HG03064 (cell line): ENCODE results near the gene PSMB5.

Experiments used
- ATAC-seq: cut with Tn5 transposase; IDR thresholded peaks from one replicate; pipeline ENCODE4 v1.9.1; 2021; ENCODE audit warnings: low read depth; ENCODE audit not compliant: unreplicated experiment

PSMB5 gene

GRCh38 chr14:23045419-23046357 is 11.0 kb upstream of the PSMB5 start:
- no peak for ATAC-seq

- ATAC-seq, result no peak
These were observed 10.1 kb upstream of the PSMB5 start for GRCh38 chr14:23044840-23045239.

DNA sequence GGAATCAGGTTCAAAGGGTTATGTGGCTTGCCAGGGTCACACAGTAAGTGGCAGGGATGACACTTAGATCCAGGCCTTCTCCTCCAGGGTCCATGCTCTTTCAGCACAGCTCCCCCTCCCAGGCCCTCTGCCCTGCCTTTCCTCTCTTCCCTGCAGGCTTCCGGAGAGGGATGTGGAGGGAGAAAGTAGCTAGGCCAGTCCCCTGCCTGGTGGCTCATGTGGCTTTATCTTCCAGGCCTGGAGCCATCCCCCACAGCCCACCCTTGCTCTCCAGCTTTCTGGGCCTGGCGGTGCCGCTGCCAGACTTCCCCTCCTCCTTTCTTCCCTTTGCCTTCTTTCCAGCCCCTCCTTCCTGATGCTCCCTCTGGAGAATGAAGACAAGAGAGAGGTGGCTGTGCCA is 9.1 kb upstream of the PSMB5 start:
- ATAC-seq, result no peak

DNA sequence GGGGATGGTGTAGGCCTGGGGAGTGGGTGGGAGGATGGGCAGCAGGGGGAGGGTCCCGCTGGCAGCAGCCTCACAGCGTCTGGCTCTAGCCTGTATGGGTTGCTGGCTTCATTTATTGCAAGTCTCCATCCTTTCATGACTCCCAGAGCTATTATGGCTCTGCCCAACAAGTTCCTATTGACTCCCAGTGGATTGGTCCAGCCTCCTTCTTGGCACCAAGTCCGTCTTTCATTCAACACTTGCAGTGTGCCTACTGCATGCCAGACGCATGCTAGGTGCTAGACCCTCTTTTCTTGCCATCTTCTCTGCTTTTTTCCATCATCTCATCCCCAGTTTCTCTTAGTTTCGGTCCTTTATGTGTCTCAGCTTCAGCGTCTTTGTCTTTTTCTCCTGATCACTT is 8.4 kb upstream of the PSMB5 start:
- ATAC-seq, result no peak

- no peak for ATAC-seq
These were observed 7.7 kb upstream of the PSMB5 start, which contains the start of gene PSMB11 for GRCh38 chr14:23042162-23042965. PSMB11 (plus strand) TSS chr14:23042212; CDS start chr14:23042226, 14 bp downstream.

DNA sequence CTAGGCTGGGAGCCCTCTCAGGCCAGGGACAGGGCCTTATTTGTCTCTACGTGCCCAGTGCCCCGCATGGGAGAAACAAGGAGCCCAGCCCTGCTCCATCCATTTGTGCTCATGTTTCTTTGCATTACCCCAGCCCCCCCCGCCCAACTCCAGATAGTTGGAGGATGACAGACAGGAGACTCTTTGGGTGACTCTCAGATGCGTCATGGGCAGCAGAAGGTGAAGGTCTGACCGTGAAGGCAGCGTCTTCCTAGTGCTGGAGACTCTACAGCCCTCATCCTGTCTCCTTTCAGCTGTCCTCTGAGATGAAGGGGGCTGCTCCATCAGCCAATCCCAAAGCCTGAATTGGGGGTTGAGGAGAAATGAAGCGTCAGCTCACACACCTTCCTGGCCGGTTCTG is 7.0 kb upstream of the PSMB5 start:
- ATAC-seq, result no peak

GRCh38 chr14:23040100-23040499 is 5.4 kb upstream of the PSMB5 start:
- ATAC-seq, result no peak

DNA sequence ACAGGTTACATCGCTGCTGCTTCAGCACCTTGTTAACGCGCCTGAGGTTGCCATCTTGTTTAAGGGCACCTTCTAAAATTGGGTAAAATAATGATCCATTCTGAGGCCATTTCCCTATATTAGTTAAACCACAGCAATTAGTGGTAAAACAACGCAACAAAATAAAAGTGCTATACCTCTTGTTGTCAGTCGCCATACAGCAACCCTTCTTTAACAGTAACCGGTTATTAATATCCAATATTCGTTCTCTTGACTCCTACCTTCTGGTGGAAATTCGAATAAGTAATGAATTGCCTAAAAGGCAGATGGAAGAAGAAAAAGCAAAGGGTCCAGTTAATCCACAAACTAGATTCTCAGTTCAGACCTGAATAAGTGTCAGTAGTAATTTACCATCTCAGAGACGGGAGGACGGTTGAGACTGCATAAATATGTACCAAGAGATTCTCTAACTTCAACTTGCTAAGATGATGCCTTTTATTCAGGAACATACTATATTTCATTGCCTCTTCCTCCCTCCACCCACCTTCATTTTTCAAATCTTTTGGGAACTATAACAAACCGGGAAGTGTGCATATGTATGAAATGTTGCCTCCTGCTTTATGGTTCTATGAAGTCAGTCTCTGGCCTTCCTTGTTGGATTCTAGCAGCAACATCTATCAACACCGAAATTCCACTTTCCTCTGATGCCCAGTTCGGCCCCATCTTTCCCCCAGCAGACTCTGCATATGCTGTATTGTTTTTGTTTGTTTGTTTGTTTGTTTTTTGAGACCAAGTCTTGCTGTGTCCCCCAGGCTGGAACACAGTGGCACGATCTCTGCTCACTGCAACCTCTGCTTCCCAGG is 824 bp upstream of the PSMB5 start:
- no peak for ATAC-seq

GRCh38 chr14:23033801-23034497 is 751 bp downstream of the PSMB5 start:
- no peak for ATAC-seq

DNA sequence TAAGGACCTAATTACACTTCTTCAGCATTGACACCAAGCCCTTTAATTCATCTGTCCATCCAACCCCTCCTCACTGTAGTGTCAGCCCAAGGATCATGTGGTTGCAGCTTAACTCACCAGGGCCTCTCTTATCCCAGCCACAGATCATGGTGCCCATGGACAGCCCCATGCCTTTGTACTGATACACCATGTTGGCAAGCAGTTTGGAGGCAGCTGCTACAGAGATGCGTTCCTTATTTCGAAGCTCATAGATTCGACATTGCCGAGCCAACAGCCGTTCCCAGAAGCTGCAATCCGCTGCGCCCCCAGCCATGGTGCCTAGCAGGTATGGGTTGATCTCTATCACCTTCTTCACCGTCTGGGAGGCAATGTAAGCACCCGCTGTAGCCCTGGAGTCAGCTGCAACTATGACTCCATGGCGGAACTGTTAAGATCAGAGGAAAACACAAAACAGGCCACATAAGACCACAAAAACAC is 1.4 kb downstream of the PSMB5 start:
- ATAC-seq, result no peak

DNA sequence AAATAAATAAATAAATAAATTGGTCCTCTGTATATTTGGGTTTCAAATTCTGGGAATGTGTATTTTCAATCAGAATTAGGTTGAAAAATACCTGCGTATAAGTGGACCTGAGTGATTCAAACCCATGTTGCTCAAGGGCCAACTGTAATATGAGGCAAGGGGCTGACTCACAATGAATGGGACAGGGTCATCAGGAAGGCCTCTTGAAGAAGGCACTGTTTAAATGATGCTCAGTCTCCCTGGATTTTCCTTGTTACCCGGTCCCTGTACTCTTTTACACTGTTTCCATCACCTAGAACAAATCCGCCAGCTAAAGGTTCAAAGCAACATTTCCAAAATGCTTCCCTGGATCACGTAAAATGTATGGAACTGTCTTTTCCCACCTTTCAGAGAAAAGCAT is 3.8 kb downstream of the PSMB5 start:
- no peak for ATAC-seq

DNA sequence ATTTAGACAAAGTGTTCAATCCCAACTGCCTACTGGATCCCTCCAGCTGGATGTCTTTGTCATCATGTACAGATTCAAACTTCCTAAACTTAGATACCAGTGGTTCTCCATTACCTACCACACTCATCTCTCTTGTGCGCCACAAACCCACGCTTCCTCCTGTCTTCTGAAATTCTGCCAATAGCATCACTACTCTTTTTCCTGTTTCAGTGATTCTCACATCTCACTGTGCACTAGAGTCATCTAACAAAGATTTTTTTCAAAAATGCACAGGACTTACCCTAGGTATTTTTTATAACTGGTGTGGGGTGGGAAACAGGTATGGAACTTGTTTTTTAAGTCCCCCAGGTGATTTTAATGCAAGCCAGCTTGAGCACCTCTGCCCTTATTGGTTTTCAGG is 5.9 kb downstream of the PSMB5 start:
- no peak for ATAC-seq

GRCh38 chr14:23025151-23025814 is 9.4 kb downstream of the PSMB5 start:
- ATAC-seq, result no peak

- no peak for ATAC-seq
These were observed 10.1 kb downstream of the PSMB5 start for GRCh38 chr14:23024612-23025075.

- ATAC-seq, result no peak
These were observed 10.9 kb downstream of the PSMB5 start for GRCh38 chr14:23023795-23024152.

- no peak for ATAC-seq
These were observed 11.5 kb downstream of the PSMB5 start for GRCh38 chr14:23023022-23023794.

DNA sequence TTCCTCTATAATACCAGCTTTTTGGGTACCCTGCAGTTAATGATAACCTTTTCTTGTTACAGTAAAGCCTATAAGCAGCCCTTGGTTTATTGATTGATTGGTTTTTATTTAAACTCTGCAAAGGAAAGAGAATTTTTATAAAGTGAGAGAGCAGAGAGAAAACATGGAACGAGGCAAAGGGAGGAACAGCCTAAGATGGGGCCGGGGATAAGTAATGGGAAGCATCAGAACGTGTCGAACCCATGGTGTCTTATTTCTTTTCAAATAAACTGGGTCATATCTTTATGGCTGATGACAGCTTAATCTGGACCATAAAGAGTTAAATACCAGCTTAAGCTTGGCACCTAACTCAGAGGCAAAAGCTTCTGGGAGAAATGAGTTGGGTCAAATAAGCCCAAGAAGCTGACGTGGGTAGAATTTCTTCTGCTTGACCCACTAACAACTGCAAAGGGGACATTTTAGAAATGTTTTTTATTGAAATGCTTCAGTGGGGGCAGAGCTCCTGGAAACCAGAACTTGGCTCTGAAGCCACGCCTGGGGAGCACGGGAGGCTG is 12.7 kb downstream of the PSMB5 start:
- no peak for ATAC-seq

- ATAC-seq, result no peak
These were observed 13.3 kb downstream of the PSMB5 start for GRCh38 chr14:23021434-23021833.
